GM12878 (cell line): ENCODE data around the gene LRRC26. TPM values are rescaled to one million over a fixed set of nuclear protein-coding genes. Genes with fewer than 3 reads are reported as not detected.
A peak's percentile ranks its signal among the peaks of the same experiment; 100 is the strongest.

Experiments
- ATAC-seq: fragments of 200-7000 bp; cut with Tn5 transposase; 3 replicates; pipeline ENCODE4 v1.9.1; 2020; ENCODE audit warnings: mild to moderate bottlenecking, moderate library complexity
- BruUV-seq: library from RNA; stranded (reverse); fragments of 400-500 nt; replicated peaks from 2 replicates; lab custom pipeline; 2021; lab: Mats Ljungman, UMichigan
- CTCF ChIA-PET: fragments of 300-600 bp; sonication (Branson Sonifier 250); formaldehyde crosslinking; extraction: SDS; loops from one replicate; lab custom pipeline; 2021; ENCODE audit warnings: inconsistent platforms; lab: Yijun Ruan, JAX
- POLR2A ChIA-PET: fragments of 350-600 bp; formaldehyde crosslinking; extraction: SDS; loops from one replicate; lab custom pipeline; 2021; ENCODE audit warnings: inconsistent platforms; lab: Charles Lee
- RAD21 ChIA-PET: fragments of 300-600 bp; sonication (Branson Sonifier 250); formaldehyde crosslinking; loops from one replicate; lab custom pipeline; 2023; ENCODE audit warnings: antibody characterized with exemption; ENCODE audit not compliant: unreplicated experiment; lab: Charles Lee
- SMC1A ChIA-PET: fragments of 300-600 bp; sonication (Branson Sonifier 250); formaldehyde crosslinking; loops from one replicate; lab custom pipeline; 2023; ENCODE audit not compliant: unreplicated experiment, uncharacterized antibody; lab: Charles Lee
- DNase-seq: peaks from one replicate; pipeline ENCODE4 v3.0.0-alpha.2; 2011; ENCODE audit warnings: low read depth, low spot score
- FAIRE-seq: peaks from 3 replicates; lab custom pipeline; 2011; peaks lifted over from hg19 to GRCh38; lab: Jason Lieb, UNC
- H2AFZ ChIP-seq: 2 replicates; pipeline ENCODE4 v1.6.0; 2011; ENCODE audit warnings: low read depth, low read length, control low read depth; ENCODE audit not compliant: control insufficient read depth
- H3K27ac ChIP-seq: 2 replicates; pipeline ENCODE4 v1.5.1; 2011; ENCODE audit warnings: control low read depth; ENCODE audit not compliant: control insufficient read depth, insufficient read depth
- H3K27me3 ChIP-seq, 2 experiments: replicated peaks in 1 of 2; 2 replicates each; pipeline versions ENCODE4 v1.6.0 to v1.6.1; 2011; ENCODE audit warnings: low read length in 1 of 2; ENCODE audit not compliant: control insufficient read depth in 2 of 2, insufficient read depth in 2 of 2
- H3K36me3 ChIP-seq, 2 experiments: 2 replicates each; pipeline ENCODE4 v1.5.1; 2011; ENCODE audit warnings: low read length in 1 of 2; ENCODE audit not compliant: control insufficient read depth in 2 of 2, insufficient read depth in 2 of 2
- H3K4me1 ChIP-seq: 2 replicates; pipeline ENCODE4 v1.6.1; 2011; ENCODE audit warnings: mild to moderate bottlenecking, low read length, moderate library complexity, mixed read lengths; ENCODE audit not compliant: control insufficient read depth, insufficient read depth
- H3K4me2 ChIP-seq: 2 replicates; pipeline ENCODE4 v1.6.0; 2011; ENCODE audit warnings: control low read depth; ENCODE audit not compliant: control insufficient read depth, insufficient read depth
- H3K4me3 ChIP-seq: fragments of 200-600 bp; sonication (generic); 2 replicates; pipeline ENCODE4 v1.5.1; 2016
- H3K79me2 ChIP-seq: 2 replicates; pipeline ENCODE4 v1.6.0; 2011; ENCODE audit warnings: low read length; ENCODE audit not compliant: control insufficient read depth, insufficient read depth
- H3K9ac ChIP-seq: 2 replicates; pipeline ENCODE4 v1.8.0; 2011; ENCODE audit warnings: low read length, control low read depth, mixed read lengths; ENCODE audit not compliant: control insufficient read depth, insufficient read depth
- H3K9me3 ChIP-seq: replicated peaks from 3 replicates; pipeline ENCODE4 v1.5.1; 2011; ENCODE audit warnings: mild to moderate bottlenecking, low read length; ENCODE audit not compliant: control insufficient read depth, insufficient read depth
- H4K20me1 ChIP-seq: 2 replicates; pipeline ENCODE4 v1.6.0; 2011; ENCODE audit not compliant: control insufficient read depth, insufficient read depth
- CBFB ChIP-seq: IDR thresholded peaks from 2 replicates; pipeline ENCODE4 v1.6.1; 2016; ENCODE audit warnings: antibody characterized with exemption, low read depth
- CREB1 ChIP-seq: IDR thresholded peaks from 2 replicates; pipeline ENCODE4 v1.6.1; 2012; ENCODE audit warnings: low read depth, mild to moderate bottlenecking, inconsistent platforms
- LARP7 ChIP-seq: fragments of 450-650 bp; IDR thresholded peaks from 2 replicates; pipeline ENCODE4 v1.6.1; 2017; ENCODE audit warnings: mild to moderate bottlenecking
- NFYA ChIP-seq: IDR thresholded peaks from 2 replicates; pipeline ENCODE4 v1.6.1; 2011; ENCODE audit warnings: low read depth, mild to moderate bottlenecking, low read length, improper control_type of control experiment, borderline replicate concordance
- RAD21 ChIP-seq: IDR thresholded peaks from 2 replicates; pipeline ENCODE4 v1.6.1; 2011; ENCODE audit warnings: mild to moderate bottlenecking, low read depth, low read length, moderate library complexity; ENCODE audit not compliant: insufficient read depth
- SIX5 ChIP-seq: IDR thresholded peaks from 2 replicates; pipeline ENCODE4 v1.6.1; 2011; ENCODE audit warnings: mild to moderate bottlenecking, low read depth, low read length, moderate library complexity; ENCODE audit not compliant: severe bottlenecking
- SMAD1 ChIP-seq: fragments of 450-650 bp; IDR thresholded peaks from 2 replicates; pipeline ENCODE4 v1.6.1; 2018; ENCODE audit warnings: mild to moderate bottlenecking, low read depth; ENCODE audit not compliant: partially characterized antibody
- ZNF384 ChIP-seq: IDR thresholded peaks from 2 replicates; pipeline ENCODE4 v1.6.1; 2012; ENCODE audit warnings: low read depth, mild to moderate bottlenecking, low read length, improper control_type of control experiment, borderline replicate concordance
- WGBS: methylation state at CpG from one replicate; pipeline ENCODE4 v1.1.6; 2016; ENCODE audit warnings: low lambda C conversion rate; ENCODE audit not compliant: insufficient replicate concordance, insufficient coverage; ENCODE audit errors: missing lambda C conversion rate; 5-methylcytosine and 5-hydroxymethylcytosine counted together
- in situ Hi-C: fragments of 300-500 bp; cut with MboI; formaldehyde crosslinking; loops from 9 replicates; pipeline ENCODE4 v1.14.3; 2018; ENCODE audit warnings: mixed read lengths
- intact Hi-C: fragments of 100-400 bp; cut with micrococcal nuclease; formaldehyde crosslinking; loops from one replicate; pipeline ENCODE4 v1.14.2; 2022; ENCODE audit not compliant: unreplicated experiment
- polyA plus RNA-seq, 11 experiments: library from polyadenylated mRNA; depleted of rRNA in 4 of 11; unstranded in 6 of 11; stranded (reverse) in 5 of 11; fragments of >200 nt; fragmentation: Nextera tagmentation in 4 of 11; fragmentation: Illumina TruSeq in 1 of 11; extraction: Ambion mirVana in 4 of 11; extraction: Trizol in 1 of 11; gene quantifications; 1 replicate in 1 of 11; 2 replicates in 10 of 11; pipeline versions ENCODE4 v1.2.1 to v1.2.3, GENCODE V29; 2011 to 2016; ENCODE audit warnings: inconsistent platforms in 2 of 11, missing spikeins in 2 of 11, low read depth in 1 of 11
- total RNA-seq, 4 experiments: library from RNA; depleted of rRNA in 3 of 4; stranded (reverse); fragments of >200 nt in 3 of 4; fragmentation: Illumina TruSeq in 1 of 4; extraction: Trizol in 1 of 4; gene quantifications; 2 replicates each; pipeline versions ENCODE4 v1.2.1 to v1.2.3, GENCODE V29; 2013 to 2021

Gene LRRC26
- total and polyA plus RNA-seq, 10 of the 15 experiments (the other 5 are each of a cell fraction or from before 2014, with no cell fraction given) = 0.29 to 0.91 (median 0.64) TPM; not detected in 5

DNA sequence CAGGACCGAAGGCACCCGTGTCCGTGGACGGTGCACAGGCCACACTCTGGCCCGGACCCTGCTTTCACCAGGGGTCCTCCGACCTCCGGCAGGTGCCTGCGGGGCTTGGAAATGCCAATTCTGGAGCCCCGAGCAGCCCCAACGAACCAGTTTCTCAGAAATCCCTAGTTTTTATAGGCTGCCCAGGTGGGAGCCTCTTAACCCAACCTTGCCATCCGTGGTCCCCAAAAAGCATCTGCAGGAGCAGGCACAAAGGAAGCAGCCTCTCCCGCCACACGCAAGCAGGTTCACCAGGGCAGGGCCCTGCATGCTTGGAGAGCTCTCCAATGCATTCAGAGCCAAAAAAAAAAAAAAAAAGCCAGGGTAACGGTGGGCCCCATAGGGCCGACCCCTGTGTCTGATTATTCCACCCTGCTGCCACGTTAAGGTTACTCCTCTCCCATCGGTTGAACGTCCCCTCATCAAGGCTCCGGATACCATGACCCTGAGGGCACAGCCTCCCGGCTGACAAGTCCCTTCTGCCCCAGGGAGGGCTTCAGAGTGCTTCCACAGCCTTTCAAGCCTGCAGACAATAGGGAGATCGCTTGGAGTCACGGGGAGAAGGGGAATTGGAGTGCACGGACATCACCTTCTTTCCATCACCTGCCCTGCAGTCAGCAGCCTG is 31.5 kb upstream of the LRRC26 start:
- ChIA-PET POLR2A (interaction anchor here (0.6 to 8.0 kb wide), 17 partner anchors 12 to 226 kb away, joined by 3 to 68 read pairs (median 5); partner anchors contain the start of genes CYSRT1, MAN1B1, RNF208 and TOR4A), SMC1A (interaction anchor here (0.6 to 4.6 kb wide), 6 partner anchors 12 to 253 kb away, joined by 3 to 18 read pairs (median 4); partner anchors contain the start of genes CYSRT1 and RNF208), CTCF (interaction anchor here (0.6 to 1.9 kb wide), 11 partner anchors 12 to 76 kb away, joined by 3 to 11 read pairs (median 3); partner anchors contain the start of genes ANAPC2, RNF224 and SSNA1), RAD21 (interaction anchor here (0.7 to 1.5 kb wide), 12 partner anchors 13 to 113 kb away, joined by 3 to 9 read pairs (median 4); partner anchors contain the start of genes ANAPC2, RNF208, SSNA1 and TUBB4B)
- Histone ChIP-seq H3K4me2 (peak overlapping the region; percentile 86), H3K4me1 (peaks cover 36% of the 10 kb centered on the region), H3K9ac (peak overlapping the region; percentile 78), H2AFZ (peak overlapping the region; percentile 74), H3K27me3 (no peaks in the 10 kb centered on the region), H3K27ac (peak overlapping the region; percentile 62), H3K4me3 (peak overlapping the region; percentile 77), H3K79me2 (peaks cover 34% of the 10 kb centered on the region), H3K9me3 (no peaks in the 10 kb centered on the region), H3K36me3 (no peaks in the 10 kb centered on the region), H4K20me1 (no peaks in the 10 kb centered on the region)
- FAIRE-seq (no peak), DNase-seq (no peak), ATAC-seq (no peak)
- TF ChIP-seq SMAD1 = no peak
- TF ChIP-seq SIX5 = no peak
- TF ChIP-seq LARP7 = peak; percentile 54
- no peak for TF ChIP-seq RAD21
- no peak for TF ChIP-seq CREB1
- peak; percentile 11; the same call in 1 of the 2 replicates for TF ChIP-seq CBFB
- no peak for TF ChIP-seq NFYA
- no peak for TF ChIP-seq ZNF384
- in situ Hi-C loops = no loop called here
- intact Hi-C loops = loop anchor here (2.0 kb wide), 2 partner anchors 21 to 79 kb away; partner anchors contain the start of gene RNF208
- whole genome bisulfite sequencing = 6% methylated on average over 23 of the region's 23 CpGs
- no TSS peak for BruUV-seq
